Upper lobe of left lung (tissue), 6 donors: ENCODE results near the gene STXBP5L. TPM values are rescaled to one million over a fixed set of nuclear protein-coding genes. Genes with fewer than 3 reads are reported as not detected.
A peak's percentile ranks its signal among the peaks of the same experiment; 100 is the strongest.
"Not testable (repeated sequence)": the region's sequence is repeated elsewhere in the genome, so short reads cannot be mapped to it uniquely, and the experiment has no call there.

Experiments used
- ATAC-seq, 2 donors: fragments of 200-7000 bp; cut with Tn5 transposase; one replicate each; pipeline ENCODE4 v1.9.1; 2022; ENCODE audit warnings: mild to moderate bottlenecking in 2 of 2, moderate library complexity in 2 of 2; ENCODE audit not compliant: low FRiP score in 2 of 2
- DNase-seq, 2 donors: peaks; one replicate each; pipeline ENCODE4 v3.0.0-alpha.2; 2019 to 2020
- H3K27ac ChIP-seq, 4 donors: fragments of 200-600 bp; sonication (generic); one replicate each; pipeline ENCODE4 v1.5.1; 2016 to 2019
- H3K27me3 ChIP-seq, 4 donors: fragments of 200-600 bp; sonication (generic); one replicate each; pipeline ENCODE4 v1.5.1; 2017 to 2019
- H3K36me3 ChIP-seq, 4 donors: fragments of 200-600 bp; sonication (generic); one replicate each; pipeline ENCODE4 v1.5.1; 2016 to 2019
- H3K4me1 ChIP-seq, 4 donors: fragments of 200-600 bp; sonication (generic); one replicate each; pipeline ENCODE4 v1.5.1; 2018 to 2019
- H3K4me3 ChIP-seq, 4 donors: fragments of 200-600 bp; sonication (generic); one replicate each; pipeline ENCODE4 v1.5.1; 2017 to 2019; ENCODE audit warnings: mild to moderate bottlenecking in 2 of 4, moderate library complexity in 1 of 4
- H3K9me3 ChIP-seq, 4 donors: fragments of 200-600 bp; sonication (generic); one replicate each; pipeline ENCODE4 v1.5.1; 2018 to 2019
- EP300 ChIP-seq, 4 donors: sonication (generic); formaldehyde crosslinking; IDR thresholded peaks; one replicate each; pipeline ENCODE4 v1.5.1; 2017; ENCODE audit warnings: antibody characterized with exemption in 4 of 4, control low read depth in 2 of 4
- POLR2A ChIP-seq, 4 donors: fragments of 450-650 bp; IDR thresholded peaks; one replicate each; pipeline ENCODE4 v1.5.1; 2016 to 2017; ENCODE audit warnings: antibody characterized with exemption in 4 of 4, mild to moderate bottlenecking in 2 of 4
- POLR2AphosphoS5 ChIP-seq, 2 donors: sonication (generic); formaldehyde crosslinking; IDR thresholded peaks; one replicate each; pipeline ENCODE4 v1.5.1; 2017; ENCODE audit warnings: antibody characterized with exemption in 2 of 2
- WGBS, 2 donors: methylation state at CpG; one replicate each; pipeline ENCODE4 v1.1.5; 2017 to 2018; 5-methylcytosine and 5-hydroxymethylcytosine counted together
- total RNA-seq, 6 donors: library from RNA; depleted of rRNA in 4 of 6; stranded (reverse); fragments of >200 nt in 4 of 6; gene quantifications; one replicate each; pipeline versions ENCODE4 v1.1.0 to v1.2.1, GENCODE V29; 2016 to 2021
- TF ChIP-seq, protein P1 (sequence below), 6 experiments: fragments of 450-650 bp in 4 of 6; fragments of 200-600 bp in 2 of 6; sonication (generic) in 2 of 6; IDR thresholded peaks; one replicate each; pipeline ENCODE4 v1.5.1; 2016 to 2019; ENCODE audit warnings: antibody characterized with exemption in 6 of 6
- donor health status: DM: no; HTN: no; CAD: no; lungs with moderate emphysema.
- donor health status: DM: no; HTN: yes; CAD: no; lungs with severe emphysema.

Gene STXBP5L
- total RNA-seq, 6 donors from 2014 or later, result 0.07 TPM; not detected in 5

GRCh38 chr3:121295452-121295851 is 387.4 kb downstream of the STXBP5L start:
- 85 to 88% methylated on average over 3 of the region's 3 CpGs for WGBS, 2 donors
- ATAC-seq (no peak), DNase-seq (no peak)
- H3K4me1 ChIP-seq, result no peaks in the 10 kb centered on the region
- no peaks in the 10 kb centered on the region for H3K9me3 ChIP-seq
- no peaks in the 10 kb centered on the region for H3K36me3 ChIP-seq
- H3K4me3 ChIP-seq, result no peak overlapping the region
- no peaks in the 10 kb centered on the region for H3K27me3 ChIP-seq
- TF ChIP-seq, protein P1, sequence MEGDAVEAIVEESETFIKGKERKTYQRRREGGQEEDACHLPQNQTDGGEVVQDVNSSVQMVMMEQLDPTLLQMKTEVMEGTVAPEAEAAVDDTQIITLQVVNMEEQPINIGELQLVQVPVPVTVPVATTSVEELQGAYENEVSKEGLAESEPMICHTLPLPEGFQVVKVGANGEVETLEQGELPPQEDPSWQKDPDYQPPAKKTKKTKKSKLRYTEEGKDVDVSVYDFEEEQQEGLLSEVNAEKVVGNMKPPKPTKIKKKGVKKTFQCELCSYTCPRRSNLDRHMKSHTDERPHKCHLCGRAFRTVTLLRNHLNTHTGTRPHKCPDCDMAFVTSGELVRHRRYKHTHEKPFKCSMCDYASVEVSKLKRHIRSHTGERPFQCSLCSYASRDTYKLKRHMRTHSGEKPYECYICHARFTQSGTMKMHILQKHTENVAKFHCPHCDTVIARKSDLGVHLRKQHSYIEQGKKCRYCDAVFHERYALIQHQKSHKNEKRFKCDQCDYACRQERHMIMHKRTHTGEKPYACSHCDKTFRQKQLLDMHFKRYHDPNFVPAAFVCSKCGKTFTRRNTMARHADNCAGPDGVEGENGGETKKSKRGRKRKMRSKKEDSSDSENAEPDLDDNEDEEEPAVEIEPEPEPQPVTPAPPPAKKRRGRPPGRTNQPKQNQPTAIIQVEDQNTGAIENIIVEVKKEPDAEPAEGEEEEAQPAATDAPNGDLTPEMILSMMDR (IDR thresholded peaks at IDR 0.05), result no peak
- TF ChIP-seq POLR2AphosphoS5 (IDR thresholded peaks at IDR 0.05) (no peak), EP300 (IDR thresholded peaks at IDR 0.05) (no peak), POLR2A (IDR thresholded peaks at IDR 0.05) (no peak)
- no peak overlapping the region for H3K27ac ChIP-seq

- ATAC-seq (no peak), DNase-seq (no peak)
- Histone ChIP-seq H3K27ac (no peak overlapping the region), H3K4me1 (no peaks in the 10 kb centered on the region), H3K4me3 (no peak overlapping the region), H3K27me3 (no peaks in the 10 kb centered on the region), H3K9me3 (no peaks in the 10 kb centered on the region), H3K36me3 (no peaks in the 10 kb centered on the region)
- no peak for TF ChIP-seq EP300 (IDR thresholded peaks at IDR 0.05)
- no peak for TF ChIP-seq POLR2A (IDR thresholded peaks at IDR 0.05)
- TF ChIP-seq, protein P1 (IDR thresholded peaks at IDR 0.05), result no peak
- TF ChIP-seq POLR2AphosphoS5 (IDR thresholded peaks at IDR 0.05), result no peak
Observed at GRCh38 chr3:121295979-121296378, 388.0 kb downstream of the STXBP5L start.

DNA sequence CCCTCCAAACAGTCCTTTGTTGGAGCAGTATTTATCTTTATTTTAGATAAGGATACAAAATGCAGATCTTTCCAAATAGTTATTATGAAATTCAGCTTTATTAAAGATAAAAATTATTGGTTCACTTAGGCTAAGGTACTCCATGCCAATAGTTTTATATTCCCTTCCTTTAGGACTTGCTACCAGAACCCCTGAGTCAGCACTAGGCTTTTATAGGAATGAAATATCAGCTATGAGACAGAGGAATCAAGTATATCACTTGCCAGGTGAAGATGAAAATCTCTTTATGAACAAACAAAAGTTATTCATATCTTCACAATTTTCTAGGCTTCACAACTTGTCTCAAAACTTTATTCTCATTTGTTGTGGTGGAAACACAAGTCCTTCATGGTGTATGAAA is 416.3 kb downstream of the STXBP5L start:
- Histone ChIP-seq H3K27ac (no peak overlapping the region), H3K36me3 (no peaks in the 10 kb centered on the region), H3K4me3 (no peak overlapping the region), H3K4me1 (no peaks in the 10 kb centered on the region), H3K27me3 (no peaks in the 10 kb centered on the region), H3K9me3 (no peaks in the 10 kb centered on the region)
- TF ChIP-seq POLR2A (IDR thresholded peaks at IDR 0.05), result no peak
- TF ChIP-seq EP300 (IDR thresholded peaks at IDR 0.05), result no peak
- TF ChIP-seq POLR2AphosphoS5 (IDR thresholded peaks at IDR 0.05), result no peak
- TF ChIP-seq, protein P1 (IDR thresholded peaks at IDR 0.05), result no peak
- ATAC-seq (no peak), DNase-seq (no peak)

DNA sequence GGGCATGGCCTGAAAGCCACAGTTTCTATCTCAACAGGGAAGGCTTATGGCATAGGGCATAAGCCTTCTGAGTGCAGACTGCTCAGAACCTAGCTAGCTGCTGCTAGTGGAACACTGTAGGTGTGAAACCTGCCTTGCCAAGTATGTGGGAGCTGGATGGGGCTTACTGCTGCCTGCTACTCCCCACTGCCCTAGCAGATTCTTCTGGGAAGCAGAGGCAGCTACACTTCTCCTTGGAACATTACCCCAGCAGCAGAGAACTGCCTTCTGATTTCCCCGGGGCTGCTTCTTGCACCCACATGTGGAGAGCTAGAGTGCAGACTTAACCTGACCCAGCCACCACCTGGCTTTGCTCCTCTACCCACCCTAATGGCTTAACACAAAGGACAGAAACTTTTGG is 422.1 kb downstream of the STXBP5L start:
- Histone ChIP-seq H3K27ac (no peak overlapping the region), H3K27me3 (no peaks in the 10 kb centered on the region), H3K4me3 (no peak overlapping the region), H3K36me3 (no peaks in the 10 kb centered on the region), H3K9me3 (no peaks in the 10 kb centered on the region), H3K4me1 (no peaks in the 10 kb centered on the region)
- ATAC-seq, result no peak
- no peak for DNase-seq
- TF ChIP-seq POLR2AphosphoS5 (IDR thresholded peaks at IDR 0.05) (no peak), POLR2A (IDR thresholded peaks at IDR 0.05) (no peak), EP300 (IDR thresholded peaks at IDR 0.05) (no peak)
- TF ChIP-seq, protein P1 (IDR thresholded peaks at IDR 0.05), result no peak
- WGBS, 2 donors, result 71 to 100% methylated on average over 1 of the region's 1 CpG

GRCh38 chr3:121330634-121331033 is 422.6 kb downstream of the STXBP5L start:
- H3K27me3 ChIP-seq, result no peaks in the 10 kb centered on the region
- H3K4me3 ChIP-seq, result no peak overlapping the region
- 80 to 90% methylated on average over 2 to 4 of the region's 4 CpGs for WGBS, 2 donors
- no peak for TF ChIP-seq POLR2AphosphoS5 (IDR thresholded peaks at IDR 0.05)
- no peak for TF ChIP-seq EP300 (IDR thresholded peaks at IDR 0.05)
- TF ChIP-seq, protein P1 (IDR thresholded peaks at IDR 0.05), result no peak
- TF ChIP-seq POLR2A (IDR thresholded peaks at IDR 0.05), result no peak
- H3K27ac ChIP-seq, result no peak overlapping the region
- no peak for DNase-seq
- H3K4me1 ChIP-seq, result no peaks in the 10 kb centered on the region
- no peaks in the 10 kb centered on the region for H3K9me3 ChIP-seq
- peak in 1 of 2 donors; percentile 28 for ATAC-seq
- no peaks in the 10 kb centered on the region for H3K36me3 ChIP-seq

- not testable (repeated sequence) for H3K27me3 ChIP-seq, H3K4me1 ChIP-seq, DNase-seq, ATAC-seq, H3K36me3 ChIP-seq, H3K4me3 ChIP-seq, H3K27ac ChIP-seq, H3K9me3 ChIP-seq
- WGBS, 2 donors, result 87 to 91% methylated on average over 2 to 5 of the region's 5 CpGs
Observed at GRCh38 chr3:121355960-121356359, 448.0 kb downstream of the STXBP5L start.
